HepG2 (cell line): ENCODE measurements around the gene TBC1D22A. TPM values are rescaled to one million over a fixed set of nuclear protein-coding genes. Genes with fewer than 3 reads are reported as not detected.

Experiments
- ATAC-seq: fragments of 200-7000 bp; cut with Tn5 transposase; 3 replicates; pipeline ENCODE4 v1.9.1; 2020; ENCODE audit warnings: mild to moderate bottlenecking, moderate library complexity
- BruUV-seq: library from RNA; stranded (reverse); fragments of 400-500 nt; replicated peaks from 2 replicates; lab custom pipeline; 2021; lab: Mats Ljungman, UMichigan
- CTCF ChIA-PET: fragments of 300-600 bp; formaldehyde crosslinking; extraction: SDS; loops from one replicate; lab custom pipeline; 2021; ENCODE audit warnings: low total read pairs, inconsistent platforms, low intra/inter-chr PET ratio; lab: Yijun Ruan, JAX
- POLR2A ChIA-PET: fragments of 350-600 bp; sonication (Branson Sonifier 250); formaldehyde crosslinking; loops from one replicate; lab custom pipeline; 2020; ENCODE audit warnings: antibody characterized with exemption, inconsistent platforms; lab: Yijun Ruan, JAX
- DNase-seq: peaks from one replicate; pipeline ENCODE4 v3.0.0-alpha.2; 2015; ENCODE audit warnings: low spot score
- FAIRE-seq: peaks from 3 replicates; lab custom pipeline; 2011; peaks lifted over from hg19 to GRCh38; lab: Jason Lieb, UNC
- H2AFZ ChIP-seq: one replicate; pipeline ENCODE4 v1.6.1; 2011; ENCODE audit warnings: low read length, inconsistent platforms
- H3K27ac ChIP-seq: fragments of 300-600 bp; 3 replicates; pipeline ENCODE4 v1.8.0; 2011; ENCODE audit warnings: mixed run types, mild to moderate bottlenecking, mixed read lengths, low read length, inconsistent platforms; ENCODE audit not compliant: insufficient read depth; ENCODE audit errors: extremely low read length
- H3K27me3 ChIP-seq, 2 experiments: fragments of 200-600 bp in 1 of 2; 2 replicates in 1 of 2; 3 replicates in 1 of 2; pipeline versions ENCODE4 v1.6.0 to v1.8.0; 2011; ENCODE audit warnings: low read length in 2 of 2, mild to moderate bottlenecking in 2 of 2, moderate library complexity in 2 of 2, inconsistent platforms in 1 of 2; ENCODE audit not compliant: insufficient read depth in 2 of 2, control insufficient read depth in 1 of 2
- H3K36me3 ChIP-seq, 2 experiments: fragments of 200-600 bp in 1 of 2; replicated peaks in 1 of 2; 2 replicates in 1 of 2; 3 replicates in 1 of 2; pipeline versions ENCODE4 v1.5.1 to v1.8.0; 2011; ENCODE audit warnings: low read length in 2 of 2, inconsistent platforms in 1 of 2; ENCODE audit not compliant: insufficient read depth in 2 of 2, control insufficient read depth in 1 of 2
- H3K4me1 ChIP-seq: 2 replicates; pipeline ENCODE4 v1.5.1; 2012; ENCODE audit warnings: low read length, inconsistent platforms; ENCODE audit not compliant: insufficient read depth
- H3K4me2 ChIP-seq: 2 replicates; pipeline ENCODE4 v1.6.0; 2011; ENCODE audit warnings: low read depth, low read length, inconsistent platforms
- H3K4me3 ChIP-seq, 3 experiments: fragments of 200-600 bp in 1 of 3; sonication (generic), shearing (Covaris generic) in 1 of 3; replicated peaks in 1 of 3; 2 replicates each; pipeline ENCODE4 v1.5.1; 2011 to 2016; ENCODE audit warnings: low read length in 3 of 3, inconsistent platforms in 2 of 3, low read depth in 2 of 3, mild to moderate bottlenecking in 2 of 3, control low read depth in 1 of 3, mixed read lengths in 1 of 3; ENCODE audit not compliant: insufficient read depth in 1 of 3
- H3K79me2 ChIP-seq: one replicate; pipeline ENCODE4 v1.6.1; 2011; ENCODE audit warnings: low read length, inconsistent platforms; ENCODE audit not compliant: insufficient read depth
- H3K9ac ChIP-seq: 2 replicates; pipeline ENCODE4 v1.6.0; 2011; ENCODE audit warnings: mild to moderate bottlenecking, low read depth, low read length, inconsistent platforms; ENCODE audit not compliant: insufficient read depth
- H3K9me3 ChIP-seq: 2 replicates; pipeline ENCODE4 v1.5.1; 2012; ENCODE audit warnings: mild to moderate bottlenecking, low read length
- H4K20me1 ChIP-seq: 2 replicates; pipeline ENCODE4 v1.6.0; 2011; ENCODE audit warnings: inconsistent platforms, mild to moderate bottlenecking, low read length, moderate library complexity; ENCODE audit not compliant: insufficient read depth
- ESRRA ChIP-seq: sonication (generic); formaldehyde crosslinking; IDR thresholded peaks from 2 replicates; pipeline ENCODE4 v1.5.1; 2020; ENCODE audit warnings: mild to moderate bottlenecking, low read depth, missing genetic modification reagents
- MBNL3 ChIP-seq: fragments of 250-450 bp; sonication (Bioruptor Pico); conservative IDR thresholded peaks from 2 replicates; pipeline ENCODE4 v1.8.0; 2022; ENCODE audit warnings: mild to moderate bottlenecking, inconsistent platforms
- MED1 ChIP-seq: sonication (generic); formaldehyde crosslinking; IDR thresholded peaks from 2 replicates; pipeline ENCODE4 v1.4.0; 2020; ENCODE audit warnings: missing genetic modification reagents
- RFX5 ChIP-seq: IDR thresholded peaks from 2 replicates; pipeline ENCODE4 v1.6.1; 2011; ENCODE audit warnings: low read depth, low read length, improper control_type of control experiment
- SOX13 ChIP-seq, 3 experiments: fragments of 450-650 bp in 1 of 3; sonication (generic) in 1 of 3; formaldehyde crosslinking in 1 of 3; IDR thresholded peaks in 2 of 3; conservative IDR thresholded peaks in 1 of 3; 2 replicates each; pipeline versions ENCODE4 v1.5.0 to v1.6.1; 2016 to 2020; ENCODE audit warnings: antibody characterized with exemption in 1 of 3, mild to moderate bottlenecking in 1 of 3, missing compliant biosample characterization in 1 of 3, missing genetic modification reagents in 1 of 3, moderate library complexity in 1 of 3
- SP2 ChIP-seq: sonication (generic); formaldehyde crosslinking; IDR thresholded peaks from 2 replicates; pipeline ENCODE4 v1.5.1; 2020; ENCODE audit warnings: mild to moderate bottlenecking, missing genetic modification reagents
- ZBTB4 ChIP-seq: sonication (generic); formaldehyde crosslinking; IDR thresholded peaks from 2 replicates; pipeline ENCODE4 v1.4.0; 2020; ENCODE audit warnings: missing genetic modification reagents, mild to moderate bottlenecking, borderline replicate concordance
- ZNF136 ChIP-seq: sonication (generic); formaldehyde crosslinking; IDR thresholded peaks from 2 replicates; pipeline ENCODE4 v1.8.1; 2022; ENCODE audit warnings: low read depth, mild to moderate bottlenecking, moderate library complexity, missing genetic modification reagents
- ZNF350 ChIP-seq: sonication (generic); formaldehyde crosslinking; IDR thresholded peaks from 2 replicates; pipeline ENCODE4 v1.4.0; 2020; ENCODE audit warnings: mild to moderate bottlenecking, low read depth, missing genetic modification reagents, borderline replicate concordance
- ZNF563 ChIP-seq: sonication (generic); formaldehyde crosslinking; IDR thresholded peaks from 2 replicates; pipeline ENCODE4 v1.8.0; 2022; ENCODE audit warnings: mild to moderate bottlenecking, moderate library complexity, missing genetic modification reagents
- ZNF781 ChIP-seq: sonication (generic); formaldehyde crosslinking; IDR thresholded peaks from 2 replicates; pipeline ENCODE4 v1.5.1; 2020; ENCODE audit warnings: borderline replicate concordance, mild to moderate bottlenecking, missing genetic modification reagents; ENCODE audit errors: not compliant biosample characterization
- ZNF878 ChIP-seq: sonication (generic); formaldehyde crosslinking; IDR thresholded peaks from 2 replicates; pipeline ENCODE4 v1.8.1; 2023; ENCODE audit warnings: mild to moderate bottlenecking, missing genetic modification reagents, moderate library complexity
- whole genome bisulfite sequencing: methylation state at CpG from one replicate; pipeline ENCODE4 v1.1.6; 2017; ENCODE audit warnings: low lambda C conversion rate; 5-methylcytosine and 5-hydroxymethylcytosine counted together
- in situ Hi-C: cut with HindIII; loops from 2 replicates; pipeline ENCODE4 v1.10.0; 2017; ENCODE audit warnings: low pct_unique_long_range_greater_than_20kb; ENCODE audit not compliant: extremely low pct_ligation_motif_present
- intact Hi-C: fragments of 100-400 bp; cut with micrococcal nuclease; formaldehyde crosslinking; loops from one replicate; pipeline ENCODE4 v1.10.0; 2022; ENCODE audit not compliant: unreplicated experiment
- polyA plus RNA-seq, 8 experiments: library from polyadenylated mRNA; depleted of rRNA in 3 of 8; stranded (reverse) in 7 of 8; unstranded in 1 of 8; fragments of >200 nt; fragmentation: Illumina TruSeq in 4 of 8; extraction: Trizol in 4 of 8; gene quantifications; 2 replicates each; pipeline versions ENCODE4 v1.2.1 to v1.2.3, GENCODE V29; 2011 to 2016; ENCODE audit warnings: low read depth in 4 of 8, missing spikeins in 1 of 8, mixed read lengths in 1 of 8; ENCODE audit not compliant: insufficient read depth in 1 of 8
- total RNA-seq, 5 experiments: library from RNA; depleted of rRNA; stranded (reverse); fragments of >200 nt; fragmentation: Illumina TruSeq; extraction: Trizol; gene quantifications; 2 replicates each; pipeline ENCODE4 v1.2.3, GENCODE V29; 2016; ENCODE audit warnings: low read depth in 1 of 5
- TF ChIP-seq, protein P1 (sequence below): sonication (generic); formaldehyde crosslinking; IDR thresholded peaks from 2 replicates; pipeline ENCODE4 v1.5.0; 2020; ENCODE audit warnings: mild to moderate bottlenecking, missing genetic modification reagents, borderline replicate concordance

TBC1D22A gene
- total and polyA plus RNA-seq, 2 of the 13 experiments (the other 11 are each of a cell fraction or from before 2014, with no cell fraction given), result 17.3 to 18.0 TPM

DNA sequence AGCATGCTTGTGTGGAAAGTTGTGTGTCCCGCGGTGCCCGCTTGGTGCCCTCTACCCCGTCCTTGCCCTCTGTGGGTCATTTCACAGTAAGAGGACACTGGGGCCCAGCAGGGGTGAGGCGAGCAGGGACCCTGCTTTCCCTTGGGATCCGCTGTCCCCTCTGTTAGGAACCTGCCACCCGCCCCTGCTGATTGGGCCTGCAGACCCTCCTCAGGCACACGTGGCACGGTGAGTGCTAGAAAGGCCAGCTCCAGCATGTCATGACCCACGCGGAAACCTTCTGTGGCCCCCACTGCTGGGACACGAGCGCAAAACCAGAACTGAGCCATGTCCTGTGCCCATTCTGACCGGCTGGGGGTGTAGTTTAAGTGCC, 353.1 kb downstream of the TBC1D22A start:
- no TSS peak for BruUV-seq
- no peak for FAIRE-seq
- no peak overlapping the region for H3K4me3 ChIP-seq
- CTCF ChIA-PET, result no interaction called here
- intact Hi-C loops, result no loop called here
- H3K27me3 ChIP-seq, result no peaks in the 10 kb centered on the region; a peak in 1 of 5 replicates
- TF ChIP-seq ZNF781 (CRISPR knock-in tag), result no peak
- TF ChIP-seq ZNF878 (CRISPR knock-in tag), result no peak
- no peak for TF ChIP-seq ESRRA (CRISPR knock-in tag)
- TF ChIP-seq RFX5, result no peak
- no peak for TF ChIP-seq SOX13 (IDR thresholded peaks at IDR 0.05)
- TF ChIP-seq SOX13 (CRISPR knock-in tag; conservative IDR thresholded peaks at IDR 0.05 in 1 of 2, IDR thresholded peaks at IDR 0.05 in 1 of 2), result no peak
- no peak for TF ChIP-seq SP2 (CRISPR knock-in tag)
- TF ChIP-seq, all 625 proteins: peak for 0
- H3K36me3 ChIP-seq, result peaks cover 6 to 8% of the 10 kb centered on the region in 2 experiments; a peak in 3 of 5 replicates
- ATAC-seq (no peak), DNase-seq (no peak)
- no peaks in the 10 kb centered on the region for H3K79me2 ChIP-seq
- H3K9me3 ChIP-seq, result no peaks in the 10 kb centered on the region
- no peak overlapping the region for H3K9ac ChIP-seq
- H2AFZ ChIP-seq, result no peak overlapping the region
- H3K4me2 ChIP-seq, result no peak overlapping the region
- H3K4me1 ChIP-seq, result peaks cover 14% of the 10 kb centered on the region
- 97% methylated on average over 10 of the region's 14 CpGs for WGBS
- no peak overlapping the region for H3K27ac ChIP-seq
- H4K20me1 ChIP-seq, result no peaks in the 10 kb centered on the region
- POLR2A ChIA-PET, result no interaction called here
- in situ Hi-C loops, result no loop called here

GRCh38 chr22:47115921-47116320, 353.5 kb downstream of the TBC1D22A start:
- POLR2A ChIA-PET, result no interaction called here
- TF ChIP-seq ZNF563 (CRISPR knock-in tag) (no peak), MED1 (CRISPR knock-in tag) (no peak), ZNF136 (CRISPR knock-in tag) (no peak), ZBTB4 (CRISPR knock-in tag) (no peak), ZNF350 (CRISPR knock-in tag) (no peak), MBNL3 (CRISPR knock-in tag) (no peak)
- TF ChIP-seq, protein P1, sequence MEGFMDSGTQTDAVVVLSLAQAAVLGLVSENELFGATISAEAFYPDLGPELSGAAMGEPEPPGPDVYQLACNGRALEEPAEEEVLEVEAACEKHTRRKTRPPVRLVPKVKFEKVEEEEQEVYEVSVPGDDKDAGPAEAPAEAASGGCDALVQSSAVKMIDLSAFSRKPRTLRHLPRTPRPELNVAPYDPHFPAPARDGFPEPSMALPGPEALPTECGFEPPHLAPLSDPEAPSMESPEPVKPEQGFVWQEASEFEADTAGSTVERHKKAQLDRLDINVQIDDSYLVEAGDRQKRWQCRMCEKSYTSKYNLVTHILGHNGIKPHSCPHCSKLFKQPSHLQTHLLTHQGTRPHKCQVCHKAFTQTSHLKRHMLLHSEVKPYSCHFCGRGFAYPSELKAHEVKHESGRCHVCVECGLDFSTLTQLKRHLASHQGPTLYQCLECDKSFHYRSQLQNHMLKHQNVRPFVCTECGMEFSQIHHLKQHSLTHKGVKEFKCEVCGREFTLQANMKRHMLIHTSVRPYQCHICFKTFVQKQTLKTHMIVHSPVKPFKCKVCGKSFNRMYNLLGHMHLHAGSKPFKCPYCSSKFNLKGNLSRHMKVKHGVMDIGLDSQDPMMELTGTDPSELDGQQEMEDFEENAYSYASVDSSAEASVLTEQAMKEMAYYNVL, result no peak

More at GRCh38 chr22:47115921-47116320, 353.5 kb downstream of the TBC1D22A start:
- Histone ChIP-seq H3K9me3 (no peaks in the 10 kb centered on the region), H3K4me3 (no peak overlapping the region), H4K20me1 (no peaks in the 10 kb centered on the region), H2AFZ (no peak overlapping the region), H3K4me1 (peaks cover 10% of the 10 kb centered on the region), H3K9ac (no peak overlapping the region), H3K4me2 (no peak overlapping the region), H3K27me3 (no peaks in the 10 kb centered on the region; a peak in 1 of 5 replicates), H3K27ac (no peak overlapping the region), H3K36me3 (peaks cover 6 to 8% of the 10 kb centered on the region in 2 experiments; a peak in 3 of 5 replicates), H3K79me2 (no peaks in the 10 kb centered on the region)
- CTCF ChIA-PET, result no interaction called here
- intact Hi-C loops (no loop called here), in situ Hi-C loops (no loop called here)
- WGBS, result 97% methylated on average over 4 of the region's 13 CpGs
- FAIRE-seq, result no peak
- no peak for ATAC-seq
- no TSS peak for BruUV-seq
- DNase-seq, result no peak
